ENCODE data around the gene DHH. TPM values are rescaled to one million over a fixed set of nuclear protein-coding genes. Genes with fewer than 3 reads are reported as not detected.
A peak's percentile ranks its signal among the peaks of the same experiment; 100 is the strongest.

The DHH gene
- total RNA-seq, 6 donors from 2014 or later: 0.39 to 3.1 (median 0.76) TPM; not detected in 1

GRCh38 chr12:49060237-49061156, 34.1 kb downstream of the DHH start, which contains the start of gene KMT2D:
Gene KMT2D (minus strand): TSS chr12:49060794. CDS start chr12:49055324, 5,470 bp downstream.
- no peaks in the 10 kb centered on the region for H3K27me3 ChIP-seq
- 1 to 2% methylated on average over 10 to 43 of the region's 74 CpGs for WGBS, 2 donors
- H3K36me3 ChIP-seq: no peaks in the 10 kb centered on the region
- peak within 1 kb of the TSS; percentile 64 to 98 (median 92) for H3K4me3 ChIP-seq
- TF ChIP-seq EP300 (IDR thresholded peaks at IDR 0.05) (peak in 1 of 4 donors; percentile 59), POLR2A (IDR thresholded peaks at IDR 0.05) (peak in 3 of 4 donors; percentile 64 to 72 (median 70)), POLR2AphosphoS5 (IDR thresholded peaks at IDR 0.05) (peak; percentile 79 to 91)
- TF ChIP-seq, protein P1, sequence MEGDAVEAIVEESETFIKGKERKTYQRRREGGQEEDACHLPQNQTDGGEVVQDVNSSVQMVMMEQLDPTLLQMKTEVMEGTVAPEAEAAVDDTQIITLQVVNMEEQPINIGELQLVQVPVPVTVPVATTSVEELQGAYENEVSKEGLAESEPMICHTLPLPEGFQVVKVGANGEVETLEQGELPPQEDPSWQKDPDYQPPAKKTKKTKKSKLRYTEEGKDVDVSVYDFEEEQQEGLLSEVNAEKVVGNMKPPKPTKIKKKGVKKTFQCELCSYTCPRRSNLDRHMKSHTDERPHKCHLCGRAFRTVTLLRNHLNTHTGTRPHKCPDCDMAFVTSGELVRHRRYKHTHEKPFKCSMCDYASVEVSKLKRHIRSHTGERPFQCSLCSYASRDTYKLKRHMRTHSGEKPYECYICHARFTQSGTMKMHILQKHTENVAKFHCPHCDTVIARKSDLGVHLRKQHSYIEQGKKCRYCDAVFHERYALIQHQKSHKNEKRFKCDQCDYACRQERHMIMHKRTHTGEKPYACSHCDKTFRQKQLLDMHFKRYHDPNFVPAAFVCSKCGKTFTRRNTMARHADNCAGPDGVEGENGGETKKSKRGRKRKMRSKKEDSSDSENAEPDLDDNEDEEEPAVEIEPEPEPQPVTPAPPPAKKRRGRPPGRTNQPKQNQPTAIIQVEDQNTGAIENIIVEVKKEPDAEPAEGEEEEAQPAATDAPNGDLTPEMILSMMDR (IDR thresholded peaks at IDR 0.05): peak; percentile 20 to 80 (median 50)
- peak; percentile 88 to 96 for DNase-seq
- peak; percentile 94 to 95 for ATAC-seq (ENCODE audit: low FRiP score in 2 of 2)
- H3K27ac ChIP-seq: peak within 1 kb of the TSS; percentile 95 to 100 (median 98)
- H3K4me1 ChIP-seq: peaks cover 30 to 48% (median 39%) of the 10 kb centered on the region in 4 donors
- no peaks in the 10 kb centered on the region for H3K9me3 ChIP-seq

DNA sequence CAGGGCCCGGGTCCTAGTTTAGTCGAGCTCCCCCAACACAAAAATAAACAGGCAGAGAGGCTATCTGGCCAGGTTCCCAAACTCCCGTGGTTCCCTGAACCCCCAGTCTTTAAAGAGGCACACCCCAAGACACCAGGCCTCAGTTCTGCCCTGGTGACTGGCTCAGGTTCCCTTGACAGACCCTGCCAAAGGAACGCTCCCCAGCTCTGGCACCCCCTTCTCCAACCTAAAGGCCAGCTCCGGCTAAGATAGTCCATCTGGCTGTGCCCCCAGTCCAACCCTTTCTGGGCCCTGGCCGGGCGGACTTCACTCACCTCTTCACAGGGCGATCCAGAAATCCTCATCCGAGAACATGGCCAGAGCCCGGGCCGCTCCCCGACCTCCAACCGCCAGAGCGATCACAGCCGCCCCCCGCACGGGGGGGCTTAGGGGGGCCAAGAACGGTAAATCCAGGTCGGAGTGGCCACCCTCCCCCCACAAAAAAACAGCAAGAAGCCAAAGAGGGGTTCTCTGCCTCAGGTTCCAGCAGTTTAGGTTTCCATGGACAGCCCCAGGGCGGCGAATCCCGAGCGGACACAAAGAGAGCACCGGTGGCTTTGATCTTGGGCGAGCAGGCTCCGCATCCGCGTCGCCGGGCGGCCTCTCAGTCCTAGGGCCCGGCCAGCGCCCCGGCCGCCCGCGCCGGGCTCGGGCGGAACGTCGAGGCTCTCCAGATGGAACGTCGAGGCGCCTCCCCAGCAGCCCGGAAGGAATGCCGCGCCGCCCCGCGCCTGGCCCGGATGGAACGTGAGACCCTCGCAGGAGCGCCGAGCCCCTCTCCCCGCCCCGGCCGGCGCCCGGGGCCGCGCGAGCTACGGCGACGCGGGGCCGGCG, 35.1 kb downstream of the DHH start:
- peak overlapping the region; percentile 64 to 98 (median 92) for H3K4me3 ChIP-seq
- H3K27me3 ChIP-seq: no peaks in the 10 kb centered on the region
- ATAC-seq (ENCODE audit: low FRiP score in 2 of 2) (peak in 1 of 2 donors; percentile 3), DNase-seq (peak in 1 of 2 donors; percentile 92)
- peak overlapping the region; percentile 95 to 100 (median 98) for H3K27ac ChIP-seq
- no peaks in the 10 kb centered on the region for H3K9me3 ChIP-seq
- TF ChIP-seq POLR2AphosphoS5 (IDR thresholded peaks at IDR 0.05) (no peak), EP300 (IDR thresholded peaks at IDR 0.05) (no peak), POLR2A (IDR thresholded peaks at IDR 0.05) (peak in 1 of 4 donors; percentile 1)
- TF ChIP-seq, protein P1 (IDR thresholded peaks at IDR 0.05): no peak
- H3K4me1 ChIP-seq: peaks cover 36 to 58% (median 44%) of the 10 kb centered on the region in 4 donors
- WGBS, 2 donors: 0% methylated on average over 21 to 39 of the region's 70 CpGs
- peaks cover 0 to 8% (median 5%) of the 10 kb centered on the region in 4 donors for H3K36me3 ChIP-seq

- Histone ChIP-seq H3K4me3 (peak overlapping the region; percentile 64 to 98 (median 92)), H3K9me3 (no peaks in the 10 kb centered on the region), H3K36me3 (peaks cover 2 to 14% (median 11%) of the 10 kb centered on the region in 4 donors), H3K27me3 (no peaks in the 10 kb centered on the region), H3K27ac (peak overlapping the region; percentile 95 to 100 (median 98)), H3K4me1 (peaks cover 36 to 56% (median 44%) of the 10 kb centered on the region in 4 donors)
- TF ChIP-seq EP300 (IDR thresholded peaks at IDR 0.05) (no peak), POLR2A (IDR thresholded peaks at IDR 0.05) (no peak), POLR2AphosphoS5 (IDR thresholded peaks at IDR 0.05) (no peak)
- TF ChIP-seq, protein P1 (IDR thresholded peaks at IDR 0.05): no peak
- DNase-seq: no peak
- WGBS, 2 donors: 0% methylated on average over 1 of the region's 1 CpG; no CpG with 5 or more reads in 1 of the 2 donors
- ATAC-seq (ENCODE audit: low FRiP score in 2 of 2): no peak
These were observed 35.6 kb downstream of the DHH start for GRCh38 chr12:49059045-49059298.

- DNase-seq (no peak), ATAC-seq (ENCODE audit: low FRiP score in 2 of 2) (no peak)
- peaks cover 7 to 18% (median 16%) of the 10 kb centered on the region in 4 donors for H3K36me3 ChIP-seq
- no peaks in the 10 kb centered on the region for H3K9me3 ChIP-seq
- H3K4me1 ChIP-seq: peaks cover 36 to 56% (median 44%) of the 10 kb centered on the region in 4 donors
- no peaks in the 10 kb centered on the region for H3K27me3 ChIP-seq
- TF ChIP-seq POLR2AphosphoS5 (IDR thresholded peaks at IDR 0.05) (no peak), EP300 (IDR thresholded peaks at IDR 0.05) (no peak), POLR2A (IDR thresholded peaks at IDR 0.05) (no peak)
- TF ChIP-seq, protein P1 (IDR thresholded peaks at IDR 0.05): no peak
- 3 to 11% methylated on average over 5 of the region's 5 CpGs for WGBS, 2 donors
- peak overlapping the region; percentile 64 to 98 (median 92) for H3K4me3 ChIP-seq
- H3K27ac ChIP-seq: peak overlapping the region; percentile 95 to 100 (median 98)
These were observed 36.1 kb downstream of the DHH start for GRCh38 chr12:49058366-49059044.

Measured in upper lobe of left lung (tissue), 6 donors.